HG02981 (cell line): ENCODE measurements around the gene SEMA4D.
A peak's percentile ranks its signal among the peaks of the same experiment; 100 is the strongest.

ENCODE experiments used
- ATAC-seq: cut with Tn5 transposase; IDR thresholded peaks from one replicate; pipeline ENCODE4 v1.9.1; 2021; ENCODE audit warnings: mild to moderate bottlenecking, moderate library complexity; ENCODE audit not compliant: unreplicated experiment

SEMA4D gene

DNA sequence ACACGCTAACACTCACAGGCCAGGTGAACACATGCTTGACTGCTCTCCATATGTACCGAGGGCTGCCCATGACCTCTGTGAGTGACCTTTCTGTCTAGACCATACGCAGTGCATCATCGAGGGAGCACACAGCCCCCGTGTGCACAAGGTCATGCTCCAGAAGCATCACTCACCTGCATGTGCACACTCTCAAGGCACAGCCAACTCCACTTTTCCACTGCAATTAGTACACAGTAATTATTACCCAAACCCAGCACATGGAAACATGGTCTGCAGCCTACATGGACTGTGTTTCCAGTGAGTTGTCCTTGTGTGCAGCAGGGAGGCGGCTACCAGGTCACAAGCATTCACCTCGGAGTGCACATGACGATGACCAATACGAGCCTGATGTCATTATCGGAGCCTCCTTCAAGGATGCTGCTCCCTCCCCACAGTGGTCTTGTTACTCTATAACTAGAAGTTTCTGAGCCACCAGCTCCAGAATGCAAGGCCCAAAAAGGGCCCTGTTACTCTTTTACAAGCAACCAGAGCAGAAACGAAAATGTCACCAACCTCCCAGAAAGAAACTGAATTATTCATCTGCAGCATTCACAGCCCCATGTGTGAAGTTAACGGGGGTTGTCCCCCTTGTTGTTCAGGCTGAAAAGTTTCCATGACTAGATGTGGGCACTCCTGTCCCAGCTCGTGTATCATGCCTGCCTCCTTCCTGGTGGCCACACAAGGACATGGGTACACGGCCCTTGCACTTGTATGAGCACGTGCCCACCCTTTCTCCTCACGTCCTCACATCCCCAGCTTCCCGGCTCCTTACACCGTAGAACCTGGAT lies 31.2 kb downstream of the SEMA4D start:
- ATAC-seq, result peak; percentile 80

DNA sequence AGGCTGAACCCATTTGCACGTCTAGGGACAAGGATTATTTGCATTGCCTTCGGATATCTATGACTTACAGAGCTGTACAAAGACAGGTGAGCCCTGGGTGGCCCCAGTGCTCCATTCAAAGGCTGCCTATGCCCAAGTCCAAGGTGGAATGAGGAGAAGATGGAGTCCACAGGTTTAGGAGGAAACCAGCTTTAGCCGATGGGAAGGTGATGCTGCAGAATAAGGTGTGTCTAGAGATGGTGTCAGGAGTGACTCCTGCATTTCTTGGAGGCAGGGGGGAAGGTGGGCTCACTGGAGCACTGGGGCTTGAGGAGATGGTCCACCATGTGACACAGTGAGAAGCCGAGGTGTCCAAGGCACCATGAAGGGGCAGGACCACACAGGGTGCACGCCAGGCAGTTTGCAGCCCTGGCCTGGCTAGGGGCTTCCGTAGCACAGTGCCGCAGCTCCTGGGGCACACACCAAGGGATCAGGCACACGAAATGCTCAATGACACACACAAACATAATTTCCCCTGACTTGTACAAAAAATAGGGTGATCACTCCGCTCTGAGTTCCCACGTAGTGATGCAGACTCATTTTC lies 32.1 kb downstream of the SEMA4D start:
- no peak for ATAC-seq

DNA sequence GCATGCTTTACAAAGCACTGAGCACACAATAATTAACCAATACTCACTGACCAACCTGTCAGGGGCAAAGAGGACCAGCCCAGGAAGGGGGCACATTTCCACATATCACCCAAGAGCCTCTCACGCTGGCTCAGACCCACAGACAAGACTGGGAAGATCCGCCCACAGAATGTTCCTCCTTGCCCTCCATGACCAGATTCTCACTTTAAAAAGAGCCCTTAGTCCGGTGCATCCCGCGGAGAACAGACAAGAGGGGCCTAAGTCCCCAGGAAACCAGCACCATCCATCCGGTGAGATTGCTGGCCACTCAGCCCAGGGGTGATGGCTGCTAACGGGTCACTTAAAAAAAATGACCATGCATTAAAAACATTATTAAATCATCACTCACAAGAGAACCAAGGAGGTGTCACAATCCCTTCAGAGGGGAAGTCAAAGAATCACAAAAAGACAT lies 32.9 kb downstream of the SEMA4D start:
- no peak for ATAC-seq

DNA sequence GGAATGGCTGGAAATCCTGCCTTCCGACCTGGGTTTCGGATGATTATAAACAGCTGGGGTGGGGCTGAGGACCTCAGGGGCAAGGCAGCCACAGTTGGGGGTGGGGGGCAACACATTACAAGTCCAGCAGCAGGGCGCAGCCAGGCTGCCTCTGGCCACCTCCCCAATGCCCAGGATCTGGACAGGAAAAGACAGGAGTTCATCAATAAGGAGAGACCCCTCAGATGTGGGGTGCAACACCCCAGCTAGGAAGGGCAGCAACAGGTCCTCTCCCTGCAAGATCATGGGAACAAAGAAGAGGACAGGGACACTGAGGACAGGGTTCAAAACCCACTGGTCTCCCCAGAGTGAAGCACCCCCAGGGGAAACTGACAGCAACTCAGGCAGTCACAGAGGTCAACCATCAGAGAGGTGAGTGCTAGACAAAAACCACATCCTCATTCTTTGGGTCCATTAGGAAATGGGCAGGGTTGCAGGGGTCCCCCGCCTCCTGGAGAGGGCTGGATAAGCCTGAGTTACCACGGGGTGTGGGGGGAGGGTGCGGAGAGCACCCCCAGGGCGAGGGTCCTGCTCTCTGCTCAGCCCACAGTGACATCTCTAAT lies 33.5 kb downstream of the SEMA4D start:
- ATAC-seq, result no peak

DNA sequence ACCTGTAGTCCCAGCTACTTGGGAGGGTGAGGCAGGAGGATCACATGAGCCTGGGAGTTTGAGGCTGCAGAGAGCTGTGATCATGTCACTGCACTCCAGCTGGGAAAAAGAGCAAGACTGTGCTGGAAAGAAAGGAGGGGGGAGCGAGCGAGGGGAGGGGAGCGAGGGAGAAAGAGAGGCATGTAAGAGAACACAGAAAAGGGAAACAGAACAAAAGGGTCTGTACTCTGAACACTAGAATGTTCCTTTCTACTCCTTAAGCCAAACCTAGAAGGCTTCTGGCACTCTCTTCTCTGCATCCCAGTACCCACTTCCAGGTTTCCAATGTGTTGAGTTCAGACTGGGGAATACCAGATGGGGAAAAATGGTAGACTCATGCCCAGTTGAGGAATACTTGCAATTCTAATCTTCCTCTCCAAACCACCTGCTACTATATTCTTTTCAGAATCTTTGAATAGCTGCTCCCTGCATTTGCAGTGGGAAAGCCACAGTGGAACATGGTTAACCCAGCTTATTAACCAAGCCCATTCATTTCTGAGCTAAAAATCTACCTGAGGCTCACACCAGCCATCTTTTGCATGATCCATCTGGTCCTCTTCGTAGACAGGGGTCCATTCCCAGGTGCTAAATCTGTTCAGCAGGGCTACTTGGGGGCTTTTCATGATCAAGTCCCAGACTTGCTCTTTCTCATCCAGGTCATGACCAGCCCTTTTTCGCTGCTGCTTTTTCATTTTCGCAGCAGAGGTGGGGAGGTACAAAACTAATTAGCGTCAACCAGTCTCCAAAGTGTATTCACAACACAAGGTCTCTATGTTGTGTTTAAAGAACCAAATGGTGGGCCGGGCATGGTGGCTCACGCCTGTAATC lies 34.9 kb downstream of the SEMA4D start:
- ATAC-seq, result no peak

DNA sequence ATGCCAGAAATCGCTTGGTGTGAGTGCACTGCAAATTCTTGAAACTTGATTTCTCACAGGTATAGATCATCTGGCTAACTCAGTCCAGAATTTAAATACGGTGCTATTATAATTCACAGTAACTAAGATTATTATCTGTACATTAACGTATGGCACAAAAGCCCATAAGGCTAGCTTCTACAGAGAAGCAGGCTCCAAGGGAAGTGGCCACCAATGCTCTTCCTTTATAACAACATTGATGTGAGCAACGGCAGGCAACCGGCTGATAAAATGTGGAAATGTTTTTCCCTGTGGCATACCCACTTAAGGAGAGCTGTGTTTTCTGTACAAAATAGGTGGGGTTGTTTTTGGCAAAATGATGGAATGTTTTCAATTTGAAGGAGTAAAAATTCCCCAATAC lies 35.7 kb downstream of the SEMA4D start:
- ATAC-seq, result no peak

DNA sequence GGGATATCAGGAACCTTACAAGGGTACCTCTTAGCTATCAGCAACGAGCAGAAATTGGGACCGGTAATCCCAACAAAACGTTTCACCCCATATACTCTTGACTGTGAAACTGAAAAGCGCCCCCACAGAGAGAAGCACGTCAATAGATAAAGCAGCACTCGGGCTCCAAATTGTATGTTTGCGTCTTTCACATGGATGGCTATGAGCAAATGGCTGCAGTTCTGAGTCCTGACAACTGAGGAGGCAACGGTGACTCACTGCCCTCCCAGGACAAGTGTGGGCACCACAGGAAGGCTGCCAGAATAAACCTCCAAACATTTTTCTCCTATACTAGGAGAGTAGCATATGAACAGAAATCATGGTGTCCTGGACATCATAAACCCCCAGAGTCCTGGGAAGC lies 36.6 kb downstream of the SEMA4D start:
- ATAC-seq, result no peak

DNA sequence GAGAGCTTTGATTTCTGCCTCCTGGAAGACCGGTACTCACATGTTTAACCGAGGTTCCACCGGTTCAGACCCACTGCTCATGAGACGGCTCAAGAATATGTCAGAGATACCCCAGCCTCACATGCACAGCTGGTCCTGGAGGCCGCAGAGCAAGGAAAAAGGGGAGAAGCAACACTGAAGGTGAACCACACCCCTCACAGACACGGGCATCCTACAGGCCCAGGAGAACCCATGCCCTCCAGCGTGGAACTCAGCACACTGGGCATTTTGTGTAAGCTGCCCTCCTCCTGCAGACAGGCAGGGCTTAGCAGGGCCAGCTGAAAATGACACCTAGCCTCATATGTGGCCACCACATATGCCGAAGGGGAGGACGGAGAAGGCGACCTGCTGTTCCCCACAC lies 37.4 kb downstream of the SEMA4D start:
- no peak for ATAC-seq

DNA sequence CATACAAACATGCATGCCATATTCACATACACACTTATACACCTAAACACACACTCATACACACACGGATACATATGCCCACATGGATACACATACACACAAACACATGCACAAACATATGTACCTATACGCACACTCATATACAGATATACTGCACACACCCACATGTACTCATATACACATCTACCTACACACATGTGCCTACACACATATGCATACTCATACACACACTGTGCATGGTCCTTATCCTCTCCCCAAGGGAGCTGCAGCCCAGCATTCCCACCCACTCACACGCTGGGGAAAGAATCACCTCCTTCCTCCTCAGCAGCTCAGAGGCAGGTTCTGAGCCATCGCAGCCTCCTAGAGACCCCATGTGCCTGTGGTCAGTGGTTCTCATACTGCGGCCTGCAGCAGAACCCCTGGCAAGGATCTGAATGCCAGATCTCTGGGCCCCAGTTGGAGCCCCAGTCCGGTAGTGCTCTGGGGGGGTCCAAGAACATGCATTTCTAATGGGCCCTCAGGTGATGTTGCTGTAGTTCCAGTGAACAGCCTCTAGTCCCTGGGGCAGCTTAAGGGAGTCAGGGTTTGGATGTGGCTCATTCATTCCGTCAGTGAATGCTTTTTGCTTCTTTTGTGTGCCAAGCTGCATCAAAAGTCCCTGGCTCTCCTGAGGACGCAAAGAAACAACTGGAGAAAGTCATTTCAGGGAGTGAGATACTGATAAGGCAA lies 39.0 kb downstream of the SEMA4D start:
- ATAC-seq, result no peak

DNA sequence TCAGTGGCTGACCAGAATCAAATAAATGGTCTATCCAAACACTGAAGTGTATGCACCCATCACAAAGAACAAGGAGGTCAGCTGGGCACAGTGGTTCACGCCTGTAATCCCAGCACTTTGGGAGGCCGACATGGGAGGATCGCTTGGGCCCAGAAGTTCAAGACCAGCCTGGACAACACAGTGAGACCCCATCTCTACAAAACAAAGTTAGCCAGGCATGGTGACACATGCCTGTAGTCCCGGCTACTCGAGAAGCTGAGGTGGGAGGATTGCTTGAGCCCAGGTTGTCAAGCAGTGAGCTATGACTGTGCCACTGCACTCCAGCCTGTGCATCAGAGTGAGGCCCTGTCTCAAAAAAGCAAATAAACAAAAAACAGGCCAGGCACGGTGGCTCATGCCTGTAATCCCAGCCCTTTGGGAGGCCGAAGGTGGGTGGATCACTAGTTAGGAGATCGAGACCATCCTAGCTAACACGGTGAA lies 40.5 kb downstream of the SEMA4D start:
- no peak for ATAC-seq

DNA sequence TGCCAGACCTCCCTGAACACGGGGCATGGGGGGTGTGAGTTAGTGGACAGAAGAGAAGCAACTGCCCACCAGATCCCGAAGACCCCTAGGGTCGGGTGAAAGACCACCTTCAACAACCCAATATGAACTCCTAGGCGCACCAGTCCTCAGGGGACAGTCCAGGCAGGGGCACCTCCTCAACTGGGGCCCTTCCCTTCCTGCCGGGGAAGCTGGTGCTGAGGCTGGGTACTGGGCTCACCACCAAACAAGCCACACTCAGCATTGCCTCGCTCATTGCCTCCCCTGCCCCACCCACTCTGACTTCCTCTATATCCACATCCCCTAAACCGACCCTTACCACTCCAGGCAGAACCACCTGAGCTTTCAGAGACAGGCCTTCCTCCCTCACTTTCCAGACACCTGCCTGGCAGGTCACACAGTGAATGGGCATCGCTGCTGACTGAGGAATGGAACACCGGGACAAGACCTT lies 42.5 kb downstream of the SEMA4D start:
- ATAC-seq, result no peak

DNA sequence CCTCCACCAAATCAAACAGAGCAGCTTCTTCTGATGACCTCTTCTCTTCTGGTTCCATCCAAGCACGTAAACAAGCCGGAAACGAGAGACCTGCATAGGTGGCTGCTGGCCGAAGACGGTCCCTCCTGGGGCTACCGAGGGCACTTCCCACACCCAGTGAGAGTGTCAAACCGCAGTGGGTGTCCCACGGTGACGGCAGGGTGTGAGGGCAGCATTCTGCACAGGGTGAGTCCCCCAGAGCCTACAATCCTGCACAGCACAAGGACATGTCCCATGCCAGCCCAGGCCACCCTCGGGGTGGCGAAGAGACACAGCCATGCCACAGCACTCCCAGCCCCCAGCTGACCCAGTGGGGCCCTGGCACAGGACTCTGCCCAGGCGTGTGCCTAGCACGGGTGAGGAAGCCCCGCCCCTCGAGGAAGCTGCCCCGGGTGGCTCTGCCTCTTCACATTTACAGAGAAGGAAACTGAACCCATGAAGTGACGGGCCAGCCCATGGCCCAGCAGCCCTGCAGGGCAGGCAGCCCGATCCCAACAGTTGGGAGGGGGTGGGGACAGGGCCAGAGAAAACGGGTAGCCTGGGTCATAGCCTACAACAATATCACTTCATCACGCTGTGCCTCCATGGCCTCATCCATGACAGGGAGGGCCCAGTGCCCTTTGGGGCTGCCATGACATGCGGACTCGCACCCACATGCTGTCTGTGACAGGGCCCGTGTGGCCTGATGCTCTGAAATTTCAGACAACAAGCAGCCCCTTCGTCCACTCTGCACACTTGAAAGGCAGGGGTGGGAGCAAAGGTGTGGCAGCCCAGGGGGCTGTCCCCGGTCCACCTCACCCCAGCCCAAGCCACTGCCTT lies 43.2 kb downstream of the SEMA4D start:
- no peak for ATAC-seq

DNA sequence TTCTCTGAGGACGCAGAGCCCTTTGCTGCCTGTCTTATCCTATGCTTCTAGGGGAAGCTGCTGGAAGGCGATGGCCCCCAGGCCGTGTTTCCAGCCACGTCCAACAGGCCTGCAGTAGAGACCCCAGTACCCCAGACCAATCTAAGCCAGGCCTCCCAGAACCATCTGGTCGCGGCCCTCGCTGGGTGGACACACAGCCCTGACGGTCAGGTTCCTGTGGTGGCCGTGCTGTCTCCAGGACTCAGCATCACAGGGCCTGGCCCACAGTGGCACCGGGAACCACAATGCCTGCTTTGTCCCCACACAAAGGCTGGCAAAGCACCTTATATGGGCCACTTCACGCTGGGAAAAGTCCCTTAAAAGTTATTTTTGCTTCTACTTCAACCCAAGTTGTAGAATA lies 44.5 kb downstream of the SEMA4D start:
- no peak for ATAC-seq

DNA sequence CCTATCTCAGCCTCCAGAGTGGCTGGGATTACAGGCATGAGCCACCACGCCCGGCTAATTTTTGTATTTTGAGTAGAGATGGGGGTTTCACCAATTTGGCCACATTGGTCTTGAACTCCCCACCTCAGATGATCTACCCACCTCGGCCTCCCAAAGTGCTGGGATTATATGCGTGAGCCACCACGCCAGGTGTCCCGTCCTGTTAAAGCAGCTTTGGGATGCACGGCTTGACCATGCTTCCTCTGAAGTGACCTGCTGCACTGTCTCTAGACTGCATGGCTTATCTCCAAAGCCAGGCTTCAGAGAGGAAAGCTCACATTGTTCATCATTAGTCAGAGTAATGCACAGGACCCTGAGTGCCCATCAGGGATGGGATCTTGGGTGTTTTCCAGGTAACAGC lies 45.4 kb downstream of the SEMA4D start:
- no peak for ATAC-seq

DNA sequence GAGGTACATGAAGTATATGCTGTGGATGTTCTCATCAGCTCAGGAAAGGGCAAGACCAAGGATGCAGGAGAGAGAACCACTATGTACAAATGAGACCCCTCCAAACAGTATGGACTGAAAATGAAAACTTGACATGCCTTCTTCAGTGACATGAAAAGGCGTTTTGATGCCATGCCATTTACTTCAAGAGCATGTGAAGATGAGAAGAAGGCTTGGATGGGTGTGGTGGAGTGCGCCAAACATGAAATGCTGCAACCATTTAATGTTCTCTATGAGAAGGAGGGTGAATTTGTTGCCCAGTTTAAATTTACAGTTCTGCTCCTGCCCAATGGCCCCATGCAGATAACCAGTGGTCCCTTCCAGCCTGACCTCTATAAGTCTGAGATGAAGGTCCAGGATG lies 47.7 kb downstream of the SEMA4D start:
- no peak for ATAC-seq

DNA sequence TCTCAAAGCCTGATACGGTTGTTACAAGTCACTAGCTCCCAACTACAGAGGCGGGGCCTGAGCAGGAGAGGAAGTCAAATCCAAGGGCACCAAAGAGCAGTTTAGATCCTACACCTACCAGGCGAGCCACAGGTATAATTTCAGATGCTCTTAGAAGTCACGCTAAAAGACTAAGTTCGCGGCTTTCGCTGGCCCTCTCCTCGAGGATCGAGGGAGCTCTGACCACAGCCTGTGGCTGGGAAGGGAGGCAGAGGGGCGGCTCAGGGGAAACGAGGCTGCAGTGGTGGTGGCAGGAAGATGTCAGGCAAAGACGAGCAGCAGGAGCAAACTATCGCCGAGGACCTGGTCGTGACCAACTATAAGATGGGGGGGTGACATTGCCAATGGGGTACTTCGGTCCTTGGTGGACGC lies 48.6 kb downstream of the SEMA4D start:
- ATAC-seq, result no peak

DNA sequence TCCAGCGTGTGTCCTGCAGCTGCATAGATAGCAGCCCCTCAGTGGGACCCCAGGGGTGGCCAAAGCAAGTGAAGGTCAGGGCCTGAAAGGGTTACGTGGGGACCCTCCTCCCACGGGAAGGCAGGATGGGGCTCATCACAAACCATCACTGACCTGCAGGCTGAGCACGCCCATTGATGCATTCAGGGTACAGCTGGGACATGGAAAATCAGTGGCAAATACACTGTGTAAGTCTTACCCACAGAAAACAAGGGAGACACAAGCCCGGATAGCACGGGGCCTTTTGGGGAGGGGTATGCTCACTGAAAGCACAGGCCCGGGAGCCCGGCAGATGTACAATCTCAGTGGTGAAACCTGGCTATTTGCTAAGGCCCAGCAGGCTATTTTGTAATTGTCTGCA lies 49.1 kb downstream of the SEMA4D start:
- no peak for ATAC-seq

DNA sequence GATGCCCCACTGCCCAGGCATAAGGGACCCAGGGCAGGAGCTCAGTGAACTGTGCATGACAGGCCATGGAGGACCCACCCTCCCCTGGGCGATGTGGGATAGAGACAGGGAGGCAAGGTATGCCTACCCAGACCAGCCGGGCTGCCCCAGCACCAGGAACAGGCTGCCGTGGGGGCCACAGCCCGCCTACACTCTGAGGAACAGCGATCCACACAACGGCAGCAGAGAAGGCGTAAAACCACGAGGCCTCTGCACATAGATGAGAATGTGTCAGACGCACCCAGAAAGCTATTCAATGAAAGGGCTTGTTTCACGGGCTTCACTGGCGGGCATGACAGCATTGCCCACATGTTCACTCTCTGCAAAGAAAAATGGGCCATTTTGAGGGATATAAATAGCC lies 49.5 kb downstream of the SEMA4D start:
- no peak for ATAC-seq

DNA sequence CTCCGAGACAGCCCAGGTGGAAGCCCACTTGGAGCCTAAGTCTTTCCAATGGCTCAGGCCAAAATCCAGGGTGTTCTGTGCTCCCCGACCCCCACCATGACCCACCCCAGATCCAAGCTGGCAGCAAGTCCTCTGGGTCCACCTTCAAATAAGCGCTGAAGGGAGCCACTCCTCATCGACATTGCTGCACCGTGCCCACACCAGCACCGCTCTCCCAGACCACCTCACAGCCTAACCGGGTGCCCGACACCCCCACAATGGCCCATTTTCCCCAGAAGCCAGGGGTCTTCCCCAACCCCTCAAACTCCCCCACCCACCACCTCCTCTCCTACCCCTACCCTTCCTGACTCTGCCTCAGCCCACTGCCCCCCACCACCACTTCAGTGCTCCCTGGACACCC lies 50.5 kb downstream of the SEMA4D start:
- ATAC-seq, result no peak

DNA sequence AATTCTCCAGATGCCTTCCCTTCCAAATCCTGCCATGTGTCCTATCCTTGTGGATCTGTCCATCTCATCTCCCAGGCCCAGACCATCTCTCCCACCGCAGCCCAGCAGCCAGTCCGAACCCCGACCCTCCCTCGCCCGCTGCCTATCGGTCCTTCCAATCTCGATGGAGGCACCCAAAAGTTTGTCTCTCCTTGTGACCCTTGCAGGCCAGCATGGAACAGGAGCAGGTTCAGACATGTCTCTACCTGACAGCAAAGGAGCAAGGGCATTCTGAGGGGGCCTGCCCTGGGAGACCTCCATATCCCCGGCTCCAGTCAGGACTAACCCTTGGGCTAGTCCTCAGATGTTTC lies 51.0 kb downstream of the SEMA4D start:
- no peak for ATAC-seq
